Femur (tissue), 1 donor: ENCODE data around the gene TPSB2.
"Not testable (repeated sequence)": the region's sequence is repeated elsewhere in the genome, so short reads cannot be mapped to it uniquely, and the experiment has no call there.

Experiments used
- DNase-seq: peaks from one replicate; pipeline ENCODE4 v3.0.0-alpha.2; 2017

The TPSB2 gene

GRCh38 chr16:1240436-1240835 lies 10.5 kb upstream of the TPSB2 start, which contains the start of gene TPSAB1:
TSS of gene TPSAB1 (plus strand) at chr16:1240705. CDS start at chr16:1240939, 234 bp downstream.
- not testable (repeated sequence) for DNase-seq

- DNase-seq, result not testable (repeated sequence)
Observed at GRCh38 chr16:1239575-1239974, 9.6 kb upstream of the TPSB2 start.

GRCh38 chr16:1238909-1239308 lies 8.9 kb upstream of the TPSB2 start:
- not testable (repeated sequence) for DNase-seq

- no peak for DNase-seq
Observed at GRCh38 chr16:1237990-1238389, 8.0 kb upstream of the TPSB2 start.

GRCh38 chr16:1236659-1237058 lies 6.7 kb upstream of the TPSB2 start:
- DNase-seq, result not testable (repeated sequence)

- not testable (repeated sequence) for DNase-seq
Observed at GRCh38 chr16:1232049-1232748, 2.2 kb upstream of the TPSB2 start.

GRCh38 chr16:1231301-1231700 lies 1.3 kb upstream of the TPSB2 start:
- DNase-seq, result not testable (repeated sequence)

GRCh38 chr16:1230471-1231212 lies 658 bp upstream of the TPSB2 start:
- DNase-seq, result not testable (repeated sequence)

GRCh38 chr16:1229476-1229875 lies 508 bp downstream of the TPSB2 start:
- not testable (repeated sequence) for DNase-seq

GRCh38 chr16:1228227-1228626 lies 1.8 kb downstream of the TPSB2 start:
- DNase-seq, result not testable (repeated sequence)

GRCh38 chr16:1226692-1227091 lies 3.3 kb downstream of the TPSB2 start:
- not testable (repeated sequence) for DNase-seq

- DNase-seq, result not testable (repeated sequence)
Observed at GRCh38 chr16:1225728-1226311, 4.2 kb downstream of the TPSB2 start.

GRCh38 chr16:1225051-1225451 lies 4.9 kb downstream of the TPSB2 start, which contains the start of gene TPSG1:
TSS of gene TPSG1 (minus strand) at chr16:1225268. CDS start at chr16:1225252, 16 bp downstream.
- DNase-seq, result no peak

- no peak for DNase-seq
Observed at GRCh38 chr16:1224558-1224957, 5.4 kb downstream of the TPSB2 start.

GRCh38 chr16:1223355-1224214 lies 6.4 kb downstream of the TPSB2 start:
- DNase-seq, result no peak

- no peak for DNase-seq
Observed at GRCh38 chr16:1222553-1223354, 7.2 kb downstream of the TPSB2 start.

- no peak for DNase-seq
Observed at GRCh38 chr16:1221628-1222552, 8.1 kb downstream of the TPSB2 start.

GRCh38 chr16:1220841-1221627 lies 8.9 kb downstream of the TPSB2 start:
- DNase-seq, result no peak

GRCh38 chr16:1220098-1220728 lies 9.8 kb downstream of the TPSB2 start:
- no peak for DNase-seq
